Immature natural killer cell (primary cell): ENCODE measurements around the gene MEIOSIN. TPM values are rescaled to one million over a fixed set of nuclear protein-coding genes. Genes with fewer than 3 reads are reported as not detected.
"Not testable (repeated sequence)": the region's sequence is repeated elsewhere in the genome, so short reads cannot be mapped to it uniquely, and the experiment has no call there.

Source experiments
- DNase-seq, 3 donors: peaks; one replicate each; pipeline ENCODE4 v3.0.0; 2022; ENCODE audit warnings: mixed read lengths in 1 of 3
- H3K27ac Mint-ChIP-seq, 6 donors: one replicate each; pipeline ENCODE4 v1.8.0; 2020; ENCODE audit warnings: mixed read lengths in 6 of 6, mild to moderate bottlenecking in 5 of 6, inconsistent platforms in 4 of 6, moderate library complexity in 3 of 6
- H3K27me3 Mint-ChIP-seq, 3 donors: one replicate each; pipeline ENCODE4 v1.8.0; 2020 to 2021; ENCODE audit warnings: low read depth in 3 of 3, mild to moderate bottlenecking in 3 of 3, mixed read lengths in 3 of 3, moderate library complexity in 3 of 3, inconsistent platforms in 1 of 3
- H3K36me3 Mint-ChIP-seq, 3 donors: one replicate each; pipeline ENCODE4 v1.8.0; 2020; ENCODE audit warnings: mixed read lengths in 3 of 3, inconsistent platforms in 2 of 3, mild to moderate bottlenecking in 2 of 3
- H3K4me1 Mint-ChIP-seq, 2 donors: one replicate each; pipeline ENCODE4 v1.8.0; 2020; ENCODE audit warnings: inconsistent platforms in 2 of 2, mild to moderate bottlenecking in 2 of 2, mixed read lengths in 2 of 2, moderate library complexity in 1 of 2
- H3K4me3 Mint-ChIP-seq, 5 donors: one replicate each; pipeline ENCODE4 v1.8.0; 2020; ENCODE audit warnings: mild to moderate bottlenecking in 5 of 5, mixed read lengths in 5 of 5, inconsistent platforms in 3 of 5, moderate library complexity in 3 of 5
- H3K9me3 Mint-ChIP-seq, 6 donors: one replicate each; pipeline ENCODE4 v1.8.0; 2020; ENCODE audit warnings: mild to moderate bottlenecking in 6 of 6, mixed read lengths in 6 of 6, inconsistent platforms in 4 of 6, moderate library complexity in 3 of 6
- polyA plus RNA-seq, 3 donors: library from polyadenylated mRNA; unstranded; fragments of 300-500 nt; fragmentation: Illumina TruSeq; gene quantifications; one replicate each; pipeline ENCODE4 v1.2.3, GENCODE V29; 2021

Gene MEIOSIN
- polyA plus RNA-seq, 3 donors from 2014 or later, result not detected

DNA sequence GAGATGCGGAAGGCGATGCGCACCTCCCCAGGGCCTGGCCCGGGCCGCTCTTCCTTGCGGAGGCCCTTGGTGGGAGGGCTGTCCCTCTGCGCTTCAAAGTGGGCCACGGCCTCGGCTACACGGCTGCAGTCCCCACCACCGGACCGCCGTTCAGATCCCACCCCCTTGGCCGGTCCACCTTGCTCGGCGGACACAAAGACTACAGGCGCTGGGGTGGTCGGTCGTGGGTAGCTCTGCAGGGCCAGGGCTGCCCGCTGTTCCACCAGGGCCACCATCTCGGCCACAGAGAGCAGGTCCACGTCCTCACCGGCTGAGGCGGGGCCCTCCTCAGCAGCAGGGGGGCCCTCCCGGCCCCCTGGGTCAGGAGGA, 20.6 kb upstream of the MEIOSIN start:
- DNase-seq, result no peak
- Mint-ChIP-seq H3K4me1 (peaks cover 24 to 37% of the 10 kb centered on the region in 2 donors), H3K27ac (no peak overlapping the region), H3K27me3 (peaks cover 0 to 2% (median 0%) of the 10 kb centered on the region in 3 donors), H3K9me3 (no peaks in the 10 kb centered on the region), H3K36me3 (peaks cover 0 to 6% (median 5%) of the 10 kb centered on the region in 3 donors), H3K4me3 (no peak overlapping the region)

- peaks cover 0 to 2% (median 0%) of the 10 kb centered on the region in 3 donors for H3K27me3 Mint-ChIP-seq
- peaks cover 28 to 41% of the 10 kb centered on the region in 2 donors for H3K4me1 Mint-ChIP-seq
- H3K36me3 Mint-ChIP-seq, result peaks cover 0 to 6% (median 5%) of the 10 kb centered on the region in 3 donors
- no peaks in the 10 kb centered on the region for H3K9me3 Mint-ChIP-seq
- no peak for DNase-seq
- no peak overlapping the region for H3K4me3 Mint-ChIP-seq
- no peak overlapping the region for H3K27ac Mint-ChIP-seq
Observed at GRCh38 chr19:45713141-45713540, 20.1 kb upstream of the MEIOSIN start.

DNA sequence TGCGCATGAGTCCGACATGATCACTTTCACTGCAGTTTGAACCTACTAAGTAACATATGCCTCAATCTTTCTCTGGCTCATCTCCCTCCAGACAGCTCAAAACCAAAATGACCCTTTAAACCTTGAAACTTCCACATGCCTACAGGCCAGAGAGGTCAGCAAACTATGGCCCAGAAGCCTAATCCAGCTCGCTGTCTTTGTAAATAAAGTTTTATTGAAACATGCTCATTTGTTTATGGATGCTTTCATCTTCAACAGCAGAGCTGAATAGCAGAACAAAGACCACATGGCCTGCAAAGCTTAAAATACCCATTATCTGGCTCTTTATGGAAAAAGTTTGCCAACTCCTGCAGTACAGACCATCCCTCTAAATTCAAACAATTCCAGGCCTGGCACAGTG, 18.1 kb upstream of the MEIOSIN start:
- Mint-ChIP-seq H3K27ac (peak overlapping the region in 2 of 6 donors; percentile 38 to 82), H3K4me1 (peaks cover 33 to 49% of the 10 kb centered on the region in 2 donors), H3K4me3 (peak overlapping the region in 1 of 5 donors; percentile 15), H3K9me3 (no peaks in the 10 kb centered on the region), H3K36me3 (peaks cover 4 to 15% (median 10%) of the 10 kb centered on the region in 3 donors), H3K27me3 (peaks cover 0 to 2% (median 0%) of the 10 kb centered on the region in 3 donors)
- DNase-seq, result no peak

DNA sequence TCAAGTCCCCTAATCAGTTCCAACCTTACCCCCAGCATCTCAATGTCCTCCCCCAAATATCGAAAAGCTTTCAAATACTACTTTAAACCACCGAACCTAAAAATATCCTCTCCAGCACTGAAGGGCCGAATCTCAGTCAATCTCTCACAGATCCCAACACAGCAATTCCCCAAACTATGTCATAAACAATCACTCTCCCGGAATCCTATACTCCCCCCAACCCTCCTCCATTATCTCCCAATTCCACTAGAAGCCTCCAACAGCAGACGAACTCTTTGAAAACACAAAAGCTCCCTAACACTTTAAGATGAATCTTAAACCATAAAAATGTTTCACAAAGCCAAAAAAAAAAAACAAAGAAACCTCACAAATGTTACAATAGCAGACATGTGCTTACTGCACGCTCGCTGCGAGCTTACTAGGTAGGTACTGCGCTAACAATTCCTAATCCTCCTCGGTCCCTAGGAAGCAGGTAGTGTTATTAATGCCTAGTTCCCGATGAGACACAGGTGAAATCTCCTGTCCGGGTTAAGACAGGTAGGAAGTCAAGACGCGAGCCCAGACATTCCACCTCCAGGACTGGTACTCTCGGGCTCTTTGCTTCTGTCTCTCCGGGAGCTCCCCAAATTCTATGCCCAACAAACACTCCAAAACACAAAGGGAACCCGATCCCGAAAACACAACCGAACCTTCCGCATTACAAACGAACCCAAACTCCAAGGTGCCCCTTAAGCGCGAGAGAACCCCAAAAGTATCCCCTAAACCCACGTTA, 16.7 kb upstream of the MEIOSIN start:
- peak overlapping the region; percentile 94 to 99 (median 96) for H3K27ac Mint-ChIP-seq
- H3K4me3 Mint-ChIP-seq, result peak overlapping the region; percentile 92 to 97 (median 95)
- peaks cover 4 to 9% (median 5%) of the 10 kb centered on the region in 3 donors for H3K36me3 Mint-ChIP-seq
- no peak for DNase-seq
- H3K27me3 Mint-ChIP-seq, result peaks cover 0 to 2% (median 0%) of the 10 kb centered on the region in 3 donors
- no peaks in the 10 kb centered on the region for H3K9me3 Mint-ChIP-seq
- peaks cover 31 to 43% of the 10 kb centered on the region in 2 donors for H3K4me1 Mint-ChIP-seq

DNA sequence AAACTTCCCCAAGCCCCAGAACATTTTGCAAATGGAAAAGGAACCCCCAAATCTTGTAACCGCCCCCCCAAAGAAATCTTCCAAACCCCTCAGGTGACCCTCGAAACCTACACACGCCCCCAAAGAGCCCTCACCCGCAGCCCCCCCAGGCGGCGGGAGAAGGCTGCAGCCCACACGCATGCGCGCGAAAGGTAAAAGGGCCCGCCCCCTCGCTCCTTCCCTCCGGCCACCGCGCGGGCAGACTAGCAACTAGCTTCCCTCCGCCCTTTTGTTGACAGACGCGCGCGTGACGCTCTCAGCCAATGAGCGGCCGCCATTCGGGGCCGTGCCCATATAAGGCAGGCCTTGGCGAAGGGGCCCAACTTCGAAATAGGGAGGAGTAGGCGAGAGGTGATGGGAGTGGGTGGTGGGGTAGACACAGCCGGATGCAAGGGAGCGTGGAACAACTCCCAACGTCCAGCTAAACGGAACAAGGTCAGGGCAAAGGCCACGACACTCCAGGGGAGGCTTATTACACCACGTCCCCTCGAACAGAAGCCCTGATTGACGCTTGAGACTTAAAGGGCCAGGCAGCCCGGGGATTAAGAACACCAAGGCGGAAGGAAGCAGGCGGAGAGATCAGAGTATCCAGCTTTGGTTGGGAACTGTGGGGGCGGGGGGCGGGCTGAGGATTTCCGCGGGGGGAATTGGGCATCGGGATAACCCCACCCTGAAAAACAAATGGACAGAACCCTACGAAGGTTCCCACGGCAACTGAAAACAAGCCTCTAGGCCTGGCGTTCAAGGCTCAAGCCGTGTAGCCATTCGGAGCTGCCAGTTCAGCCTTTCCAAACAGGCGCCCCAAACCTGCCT, 15.9 kb upstream of the MEIOSIN start:
- Mint-ChIP-seq H3K9me3 (no peaks in the 10 kb centered on the region), H3K27me3 (peaks cover 0 to 2% (median 0%) of the 10 kb centered on the region in 3 donors), H3K4me1 (peaks cover 31 to 43% of the 10 kb centered on the region in 2 donors), H3K36me3 (peaks cover 4 to 9% (median 8%) of the 10 kb centered on the region in 3 donors), H3K27ac (peak overlapping the region; percentile 94 to 99 (median 96)), H3K4me3 (peak overlapping the region; percentile 92 to 97 (median 95))
- DNase-seq, result peak; percentile 98 to 99 (median 99)

DNA sequence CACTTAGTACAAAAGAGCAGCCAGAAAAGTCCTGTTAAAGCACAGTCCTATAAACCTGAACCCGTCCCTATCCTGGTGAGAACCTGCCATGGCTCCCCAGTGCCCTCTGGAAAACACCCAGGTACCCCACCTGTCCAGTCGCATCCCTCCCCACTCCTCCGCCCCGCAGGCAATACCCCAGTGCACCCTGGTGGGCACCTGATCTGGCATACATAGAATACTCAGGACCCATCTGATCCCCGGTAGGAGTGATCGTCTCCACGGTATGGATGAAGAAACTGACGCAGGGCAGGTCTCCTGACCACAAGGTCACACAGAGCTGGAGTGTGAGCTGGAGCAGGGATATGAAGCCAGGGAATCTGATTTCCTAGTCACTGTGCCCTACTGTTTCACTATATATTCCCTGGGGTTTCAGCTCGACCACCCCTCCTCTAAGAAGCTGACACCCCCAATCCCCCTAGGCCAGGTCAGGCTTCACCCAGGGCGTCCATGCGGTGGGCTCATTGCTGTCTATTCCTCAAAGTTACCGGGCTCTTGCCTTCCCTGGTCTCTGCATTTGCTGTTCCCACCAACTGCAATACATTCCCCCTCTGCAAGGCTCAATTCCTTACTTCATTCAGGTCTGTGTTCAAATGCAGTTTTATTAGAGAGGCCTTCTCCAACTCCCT, 15.1 kb upstream of the MEIOSIN start:
- Mint-ChIP-seq H3K36me3 (peaks cover 4 to 9% (median 8%) of the 10 kb centered on the region in 3 donors), H3K27me3 (peaks cover 0 to 2% (median 0%) of the 10 kb centered on the region in 3 donors), H3K4me1 (peaks cover 31 to 43% of the 10 kb centered on the region in 2 donors), H3K27ac (peak overlapping the region; percentile 94 to 99 (median 96)), H3K9me3 (no peaks in the 10 kb centered on the region), H3K4me3 (peak overlapping the region; percentile 92 to 97 (median 95))
- no peak for DNase-seq

GRCh38 chr19:45720065-45720464, 13.2 kb upstream of the MEIOSIN start:
- peaks cover 33 to 44% of the 10 kb centered on the region in 2 donors for H3K4me1 Mint-ChIP-seq
- not testable (repeated sequence) for H3K27me3 Mint-ChIP-seq, H3K4me3 Mint-ChIP-seq, DNase-seq, H3K9me3 Mint-ChIP-seq
- peak overlapping the region in 2 of 6 donors; percentile 17 to 74 for H3K27ac Mint-ChIP-seq
- H3K36me3 Mint-ChIP-seq, result peaks cover 4 to 12% (median 9%) of the 10 kb centered on the region in 3 donors

DNA sequence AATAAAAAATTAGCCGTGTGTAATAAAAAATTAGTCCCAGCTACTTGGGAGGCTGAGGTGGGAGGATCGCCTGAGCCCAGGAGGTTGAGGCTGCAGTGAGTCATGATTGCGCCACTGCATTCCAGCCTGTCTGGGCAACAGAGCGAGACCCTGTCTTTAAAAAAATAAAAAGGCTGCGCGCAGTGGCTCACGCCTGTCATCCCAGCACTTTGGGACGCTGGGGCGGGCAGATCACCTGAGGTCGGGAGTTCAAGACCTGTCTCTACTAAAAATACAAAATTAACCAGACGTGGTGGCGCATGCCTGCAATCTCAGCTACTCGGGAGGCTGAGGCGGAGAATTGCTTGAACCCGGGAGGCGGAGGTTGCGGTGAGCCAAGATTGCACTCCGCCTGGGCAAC, 4.6 kb upstream of the MEIOSIN start:
- Mint-ChIP-seq H3K4me3 (peak overlapping the region in 1 of 5 donors; percentile 10), H3K4me1 (peaks cover 25 to 40% of the 10 kb centered on the region in 2 donors), H3K27ac (peak overlapping the region in 2 of 6 donors; percentile 55 to 62)
- not testable (repeated sequence) for H3K36me3 Mint-ChIP-seq, H3K27me3 Mint-ChIP-seq, DNase-seq, H3K9me3 Mint-ChIP-seq

DNA sequence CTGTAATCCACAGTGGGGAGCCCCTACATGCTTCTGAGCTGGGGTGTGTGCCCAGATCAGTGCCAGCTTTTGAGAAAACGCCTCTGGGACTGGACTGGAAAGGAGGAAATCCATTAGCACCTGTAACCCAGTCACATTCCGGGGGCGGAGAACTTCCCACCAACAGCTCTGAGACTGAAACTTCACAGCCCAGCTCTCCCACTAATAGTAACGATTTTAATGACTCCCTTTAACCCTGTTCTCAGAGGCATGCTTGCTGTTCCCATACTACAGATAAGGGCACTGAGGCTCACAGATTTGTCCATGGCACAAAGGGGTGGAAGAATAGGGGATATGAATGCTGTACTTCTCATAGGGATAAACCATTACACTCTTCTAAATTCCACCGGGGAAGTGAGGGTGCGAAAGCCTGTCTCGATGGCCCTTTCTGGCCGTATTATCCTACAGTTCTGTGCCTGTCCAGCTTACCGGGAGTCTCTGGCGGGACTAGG, 3.4 kb upstream of the MEIOSIN start:
- Mint-ChIP-seq H3K27ac (peak overlapping the region; percentile 75 to 97 (median 91)), H3K9me3 (no peaks in the 10 kb centered on the region), H3K36me3 (peaks cover 0 to 3% (median 0%) of the 10 kb centered on the region in 3 donors), H3K27me3 (peaks cover 0 to 2% (median 0%) of the 10 kb centered on the region in 3 donors), H3K4me1 (peaks cover 22 to 35% of the 10 kb centered on the region in 2 donors), H3K4me3 (peak overlapping the region; percentile 91 to 97 (median 93))
- DNase-seq, result no peak

GRCh38 chr19:45730368-45731288, 2.6 kb upstream of the MEIOSIN start, which contains the start of gene FBXO46:
Gene FBXO46 (minus strand): TSS chr19:45730896. CDS start chr19:45713495, 17,401 bp downstream.
- peak within 1 kb of the TSS; percentile 91 to 97 (median 93) for H3K4me3 Mint-ChIP-seq
- peaks cover 0 to 3% (median 0%) of the 10 kb centered on the region in 3 donors for H3K36me3 Mint-ChIP-seq
- H3K4me1 Mint-ChIP-seq, result peaks cover 22 to 35% of the 10 kb centered on the region in 2 donors
- peak; percentile 87 to 90 (median 88) for DNase-seq
- no peaks in the 10 kb centered on the region for H3K9me3 Mint-ChIP-seq
- peak within 1 kb of the TSS; percentile 83 to 97 (median 91) for H3K27ac Mint-ChIP-seq
- H3K27me3 Mint-ChIP-seq, result peaks cover 0 to 2% (median 0%) of the 10 kb centered on the region in 3 donors

- Mint-ChIP-seq H3K36me3 (no peaks in the 10 kb centered on the region), H3K4me1 (no peaks in the 10 kb centered on the region), H3K27me3 (peaks cover 1 to 7% (median 5%) of the 10 kb centered on the region in 3 donors), H3K4me3 (no peak overlapping the region), H3K27ac (no peak overlapping the region), H3K9me3 (no peaks in the 10 kb centered on the region)
- no peak for DNase-seq
Observed at GRCh38 chr19:45739498-45740439, 6.5 kb downstream of the MEIOSIN start.
